C4-2B (cell line): ENCODE data around the gene CYP19A1.

Experiments used
- CTCF ChIP-seq: fragments of 450-650 bp; conservative IDR thresholded peaks from 2 replicates; pipeline ENCODE4 v1.5.1; 2017; ENCODE audit warnings: mild to moderate bottlenecking
- ZFX ChIP-seq: fragments of 450-650 bp; IDR thresholded peaks from 2 replicates; pipeline ENCODE4 v1.6.1; 2017

GRCh38 chr15:51234176-51234927, 104.0 kb downstream of the CYP19A1 start:
- no peak for TF ChIP-seq CTCF
- no peak for TF ChIP-seq ZFX
